ENCODE measurements around the gene KCNJ4. TPM values are rescaled to one million over a fixed set of nuclear protein-coding genes. Genes with fewer than 3 reads are reported as not detected.
A peak's percentile ranks its signal among the peaks of the same experiment; 100 is the strongest.

Gene KCNJ4
- total RNA-seq: not detected

GRCh38 chr22:38455076-38455529 lies at the start of gene KCNJ4:
TSS of gene KCNJ4 (minus strand) at chr22:38455199. CDS start at chr22:38428132, 27,067 bp downstream.
- no peaks in the 10 kb centered on the region for H3K36me3 ChIP-seq
- no peak within 1 kb of the TSS for H3K27ac ChIP-seq (replicated peaks in 1 of 4)
- peaks cover 15 to 31% (median 25%) of the 10 kb centered on the region in 4 donors for H3K4me1 ChIP-seq
- DNase-seq (ENCODE audit: extremely low spot score): no peak
- peak within 1 kb of the TSS; percentile 53 to 66 (median 54) for H3K4me3 ChIP-seq
- peaks cover 5 to 91% (median 26%) of the 10 kb centered on the region in 4 donors for H3K27me3 ChIP-seq
- intact Hi-C loops (cut with DNase I): no loop called here
- TF ChIP-seq EP300 (IDR thresholded peaks at IDR 0.05) (no peak), POLR2AphosphoS5 (IDR thresholded peaks at IDR 0.05) (no peak), CTCF (IDR thresholded peaks at IDR 0.05) (no peak), POLR2A (IDR thresholded peaks at IDR 0.05; ENCODE audit: low read depth) (no peak)
- WGBS: no CpG with 5 or more reads among the region's 76 CpGs
- no peaks in the 10 kb centered on the region for H3K9me3 ChIP-seq

- DNase-seq (ENCODE audit: extremely low spot score): no peak
- H3K27me3 ChIP-seq: no peaks in the 10 kb centered on the region
- no peaks in the 10 kb centered on the region for H3K9me3 ChIP-seq
- intact Hi-C loops (cut with DNase I): loop anchor here (10.0 kb wide), 1 partner anchor 108 kb away; no protein-coding TSS in a partner anchor
- 16% methylated on average over 4 of the region's 4 CpGs for WGBS
- TF ChIP-seq POLR2AphosphoS5 (IDR thresholded peaks at IDR 0.05): no peak
- no peak for TF ChIP-seq CTCF (IDR thresholded peaks at IDR 0.05)
- no peak for TF ChIP-seq POLR2A (IDR thresholded peaks at IDR 0.05; ENCODE audit: low read depth)
- no peak for TF ChIP-seq EP300 (IDR thresholded peaks at IDR 0.05)
- peak overlapping the region in 3 of 4 donors; percentile 99 for H3K27ac ChIP-seq (replicated peaks in 1 of 4)
- peaks cover 50 to 78% (median 73%) of the 10 kb centered on the region in 4 donors for H3K4me1 ChIP-seq
- peak overlapping the region; percentile 80 to 92 (median 86) for H3K4me3 ChIP-seq
- H3K36me3 ChIP-seq: peaks cover 24 to 53% (median 36%) of the 10 kb centered on the region in 4 donors
Observed at GRCh38 chr22:38503021-38503420, 48.0 kb upstream of the KCNJ4 start.

GRCh38 chr22:38501797-38502672 lies 47.0 kb upstream of the KCNJ4 start:
- TF ChIP-seq EP300 (IDR thresholded peaks at IDR 0.05) (no peak), CTCF (IDR thresholded peaks at IDR 0.05) (no peak), POLR2A (IDR thresholded peaks at IDR 0.05; ENCODE audit: low read depth) (no peak), POLR2AphosphoS5 (IDR thresholded peaks at IDR 0.05) (no peak)
- H3K27ac ChIP-seq (replicated peaks in 1 of 4): peak overlapping the region in 3 of 4 donors; percentile 99
- H3K4me1 ChIP-seq: peaks cover 47 to 77% (median 72%) of the 10 kb centered on the region in 4 donors
- intact Hi-C loops (cut with DNase I): loop anchor here (10.0 kb wide), 1 partner anchor 107 kb away; no protein-coding TSS in a partner anchor
- no peaks in the 10 kb centered on the region for H3K27me3 ChIP-seq
- 71% methylated on average over 10 of the region's 10 CpGs for WGBS
- H3K4me3 ChIP-seq: peak overlapping the region; percentile 14 to 92 (median 83)
- H3K9me3 ChIP-seq: no peaks in the 10 kb centered on the region
- peaks cover 34 to 63% (median 46%) of the 10 kb centered on the region in 4 donors for H3K36me3 ChIP-seq
- DNase-seq (ENCODE audit: extremely low spot score): no peak

- no peak overlapping the region for H3K4me3 ChIP-seq
- WGBS: 83% methylated on average over 3 of the region's 3 CpGs
- no peaks in the 10 kb centered on the region for H3K9me3 ChIP-seq
- H3K27ac ChIP-seq (replicated peaks in 1 of 4): no peak overlapping the region
- TF ChIP-seq POLR2AphosphoS5 (IDR thresholded peaks at IDR 0.05): no peak
- TF ChIP-seq CTCF (IDR thresholded peaks at IDR 0.05): no peak
- no peak for TF ChIP-seq POLR2A (IDR thresholded peaks at IDR 0.05; ENCODE audit: low read depth)
- no peak for TF ChIP-seq EP300 (IDR thresholded peaks at IDR 0.05)
- peaks cover 33 to 78% (median 61%) of the 10 kb centered on the region in 4 donors for H3K4me1 ChIP-seq
- peaks cover 76 to 95% (median 87%) of the 10 kb centered on the region in 4 donors for H3K36me3 ChIP-seq
- no peaks in the 10 kb centered on the region for H3K27me3 ChIP-seq
- DNase-seq (ENCODE audit: extremely low spot score): no peak
- intact Hi-C loops (cut with DNase I): no loop called here
Observed at GRCh38 chr22:38497869-38498268, 42.9 kb upstream of the KCNJ4 start.

All from esophagus muscularis mucosa (tissue), 4 donors.